Measurements from ENCODE around the gene OIT3. TPM values are rescaled to one million over a fixed set of nuclear protein-coding genes. Genes with fewer than 3 reads are reported as not detected.

Gene OIT3
- total RNA-seq, 5 donors from 2014 or later (not counting 1 experiment from before 2014, with no cell fraction given) = not detected

GRCh38 chr10:72928798-72929197, 35.3 kb downstream of the OIT3 start:
- CTCF ChIA-PET = no interaction called here
- Histone ChIP-seq H3K9me3 (no peaks in the 10 kb centered on the region), H3K4me3 (ENCODE audit: control insufficient read depth in 1 of 2, extremely low read depth in 1 of 2, low read length in 1 of 2) (no peak overlapping the region), H3K4me1 (ENCODE audit: control insufficient read depth in 1 of 2, extremely low read depth in 1 of 2, insufficient read depth in 2 of 2, low read length in 2 of 2) (no peaks in the 10 kb centered on the region), H3K27ac (ENCODE audit: low read length) (no peak overlapping the region), H3K36me3 (ENCODE audit: control insufficient read depth in 2 of 2, extremely low read depth in 1 of 2, insufficient read depth in 1 of 2, low read length in 1 of 2) (no peaks in the 10 kb centered on the region), H3K27me3 (replicated peaks in 1 of 2; ENCODE audit: control insufficient read depth in 2 of 2, extremely low read depth in 1 of 2, insufficient read depth in 2 of 2, low read length in 1 of 2) (peaks cover 0 to 6% of the 10 kb centered on the region in 2 experiments)
- Mint-ChIP-seq H3K27me3 (peaks cover 4 to 7% of the 10 kb centered on the region in 2 donors), H3K9me3 (no peaks in the 10 kb centered on the region), H3K4me1 (no peaks in the 10 kb centered on the region), H3K27ac (no peak overlapping the region), H3K4me3 (no peak overlapping the region), H3K36me3 (no peaks in the 10 kb centered on the region)
- POLR2A ChIA-PET = no interaction called here
- ATAC-seq (replicated peaks in 1 of 4) (no peak), DNase-seq (no peak)
- WGBS (ENCODE audit: insufficient coverage) = 100% methylated on average over 1 of the region's 5 CpGs

DNA sequence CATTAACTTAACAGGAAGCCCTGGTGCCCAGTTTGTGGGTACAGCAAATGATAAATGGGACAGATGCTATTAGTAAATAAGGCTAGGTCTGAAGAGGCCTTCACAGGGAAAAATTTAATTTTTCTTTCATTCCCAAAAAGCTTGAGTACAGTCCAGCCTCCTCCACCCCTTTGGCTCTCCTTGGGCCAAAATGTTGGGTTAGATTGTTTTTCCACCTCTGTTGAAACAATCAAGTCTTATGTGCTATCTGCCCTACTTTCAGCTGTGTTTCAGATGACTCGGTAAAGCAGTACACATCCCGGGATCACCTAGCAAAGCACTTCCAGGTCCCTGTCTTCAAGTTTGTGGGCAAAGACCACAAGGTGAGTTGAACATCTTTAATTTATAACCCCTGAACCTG, 36.7 kb downstream of the OIT3 start:
- DNase-seq (no peak), ATAC-seq (replicated peaks in 1 of 4) (no peak)
- POLR2A ChIA-PET = no interaction called here
- Mint-ChIP-seq H3K27me3 (peaks cover 0 to under 1% of the 10 kb centered on the region in 2 donors), H3K27ac (no peak overlapping the region), H3K9me3 (no peaks in the 10 kb centered on the region), H3K4me1 (no peaks in the 10 kb centered on the region), H3K4me3 (no peak overlapping the region), H3K36me3 (no peaks in the 10 kb centered on the region)
- 100% methylated on average over 1 of the region's 2 CpGs for WGBS (ENCODE audit: insufficient coverage)
- Histone ChIP-seq H3K9me3 (no peaks in the 10 kb centered on the region), H3K36me3 (ENCODE audit: control insufficient read depth in 2 of 2, extremely low read depth in 1 of 2, insufficient read depth in 1 of 2, low read length in 1 of 2) (no peaks in the 10 kb centered on the region), H3K4me3 (ENCODE audit: control insufficient read depth in 1 of 2, extremely low read depth in 1 of 2, low read length in 1 of 2) (no peak overlapping the region), H3K27ac (ENCODE audit: low read length) (no peak overlapping the region), H3K27me3 (replicated peaks in 1 of 2; ENCODE audit: control insufficient read depth in 2 of 2, extremely low read depth in 1 of 2, insufficient read depth in 2 of 2, low read length in 1 of 2) (no peaks in the 10 kb centered on the region), H3K4me1 (ENCODE audit: control insufficient read depth in 1 of 2, extremely low read depth in 1 of 2, insufficient read depth in 2 of 2, low read length in 2 of 2) (no peaks in the 10 kb centered on the region)
- CTCF ChIA-PET = no interaction called here

DNA sequence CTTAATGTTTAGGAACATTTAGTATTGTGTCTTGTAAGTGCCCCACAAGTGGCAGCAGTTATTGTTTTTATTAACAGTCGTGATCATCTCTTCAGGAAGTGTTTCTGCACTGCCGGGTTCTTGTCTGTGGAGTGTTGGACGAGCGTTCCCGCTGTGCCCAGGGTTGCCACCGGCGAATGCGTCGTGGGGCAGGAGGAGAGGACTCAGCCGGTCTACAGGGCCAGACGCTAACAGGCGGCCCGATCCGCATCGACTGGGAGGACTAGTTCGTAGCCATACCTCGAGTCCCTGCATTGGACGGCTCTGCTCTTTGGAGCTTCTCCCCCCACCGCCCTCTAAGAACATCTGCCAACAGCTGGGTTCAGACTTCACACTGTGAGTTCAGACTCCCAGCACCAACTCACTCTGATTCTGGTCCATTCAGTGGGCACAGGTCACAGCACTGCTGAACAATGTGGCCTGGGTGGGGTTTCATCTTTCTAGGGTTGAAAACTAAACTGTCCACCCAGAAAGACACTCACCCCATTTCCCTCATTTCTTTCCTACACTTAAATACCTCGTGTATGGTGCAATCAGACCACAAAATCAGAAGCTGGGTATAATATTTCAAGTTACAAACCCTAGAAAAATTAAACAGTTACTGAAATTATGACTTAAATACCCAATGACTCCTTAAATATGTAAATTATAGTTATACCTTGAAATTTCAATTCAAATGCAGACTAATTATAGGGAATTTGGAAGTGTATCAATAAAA, 38.9 kb downstream of the OIT3 start:
- Histone ChIP-seq H3K27ac (ENCODE audit: low read length) (no peak overlapping the region), H3K4me1 (ENCODE audit: control insufficient read depth in 1 of 2, extremely low read depth in 1 of 2, insufficient read depth in 2 of 2, low read length in 2 of 2) (no peaks in the 10 kb centered on the region), H3K4me3 (ENCODE audit: control insufficient read depth in 1 of 2, extremely low read depth in 1 of 2, low read length in 1 of 2) (no peak overlapping the region), H3K9me3 (no peaks in the 10 kb centered on the region), H3K36me3 (ENCODE audit: control insufficient read depth in 2 of 2, extremely low read depth in 1 of 2, insufficient read depth in 1 of 2, low read length in 1 of 2) (no peaks in the 10 kb centered on the region), H3K27me3 (replicated peaks in 1 of 2; ENCODE audit: control insufficient read depth in 2 of 2, extremely low read depth in 1 of 2, insufficient read depth in 2 of 2, low read length in 1 of 2) (no peaks in the 10 kb centered on the region)
- peaks cover 0 to 8% of the 10 kb centered on the region in 2 donors for H3K27me3 Mint-ChIP-seq
- no peak overlapping the region for H3K4me3 Mint-ChIP-seq
- DNase-seq = no peak
- ChIA-PET POLR2A (no interaction called here), CTCF (no interaction called here)
- no peak overlapping the region for H3K27ac Mint-ChIP-seq
- 96% methylated on average over 17 of the region's 20 CpGs for WGBS (ENCODE audit: insufficient coverage)
- H3K4me1 Mint-ChIP-seq = no peaks in the 10 kb centered on the region
- no peak for ATAC-seq (replicated peaks in 1 of 4)
- no peaks in the 10 kb centered on the region for H3K9me3 Mint-ChIP-seq
- no peaks in the 10 kb centered on the region for H3K36me3 Mint-ChIP-seq

GRCh38 chr10:72935361-72935760, 41.8 kb downstream of the OIT3 start:
- Mint-ChIP-seq H3K4me1 (no peaks in the 10 kb centered on the region), H3K4me3 (no peak overlapping the region), H3K27me3 (peaks cover 0 to 8% of the 10 kb centered on the region in 2 donors), H3K9me3 (no peaks in the 10 kb centered on the region), H3K36me3 (no peaks in the 10 kb centered on the region), H3K27ac (no peak overlapping the region)
- H3K27me3 ChIP-seq (replicated peaks in 1 of 2; ENCODE audit: control insufficient read depth in 2 of 2, extremely low read depth in 1 of 2, insufficient read depth in 2 of 2, low read length in 1 of 2) = no peaks in the 10 kb centered on the region
- no peaks in the 10 kb centered on the region for H3K36me3 ChIP-seq (ENCODE audit: control insufficient read depth in 2 of 2, extremely low read depth in 1 of 2, insufficient read depth in 1 of 2, low read length in 1 of 2)
- H3K4me3 ChIP-seq (ENCODE audit: control insufficient read depth in 1 of 2, extremely low read depth in 1 of 2, low read length in 1 of 2) = no peak overlapping the region
- CTCF ChIA-PET = no interaction called here
- no peaks in the 10 kb centered on the region for H3K9me3 ChIP-seq
- WGBS (ENCODE audit: insufficient coverage) = 100% methylated on average over 5 of the region's 6 CpGs
- ATAC-seq (replicated peaks in 1 of 4) = no peak
- no peaks in the 10 kb centered on the region for H3K4me1 ChIP-seq (ENCODE audit: control insufficient read depth in 1 of 2, extremely low read depth in 1 of 2, insufficient read depth in 2 of 2, low read length in 2 of 2)
- no peak for DNase-seq
- POLR2A ChIA-PET = no interaction called here
- no peak overlapping the region for H3K27ac ChIP-seq (ENCODE audit: low read length)

GRCh38 chr10:72943498-72944234, 50.1 kb downstream of the OIT3 start:
- DNase-seq = no peak
- Histone ChIP-seq H3K36me3 (ENCODE audit: control insufficient read depth in 2 of 2, extremely low read depth in 1 of 2, insufficient read depth in 1 of 2, low read length in 1 of 2) (no peaks in the 10 kb centered on the region), H3K9me3 (no peaks in the 10 kb centered on the region), H3K27me3 (replicated peaks in 1 of 2; ENCODE audit: control insufficient read depth in 2 of 2, extremely low read depth in 1 of 2, insufficient read depth in 2 of 2, low read length in 1 of 2) (peaks cover 0 to 10% of the 10 kb centered on the region in 2 experiments), H3K4me1 (ENCODE audit: control insufficient read depth in 1 of 2, extremely low read depth in 1 of 2, insufficient read depth in 2 of 2, low read length in 2 of 2) (peaks cover 0 to 5% of the 10 kb centered on the region in 2 experiments), H3K27ac (ENCODE audit: low read length) (no peak overlapping the region), H3K4me3 (ENCODE audit: control insufficient read depth in 1 of 2, extremely low read depth in 1 of 2, low read length in 1 of 2) (no peak overlapping the region)
- Mint-ChIP-seq H3K36me3 (no peaks in the 10 kb centered on the region), H3K4me3 (no peak overlapping the region), H3K27ac (no peak overlapping the region), H3K27me3 (peaks cover 19 to 23% of the 10 kb centered on the region in 2 donors), H3K9me3 (no peaks in the 10 kb centered on the region), H3K4me1 (peaks cover 8 to 12% (median 9%) of the 10 kb centered on the region in 3 donors)
- ATAC-seq (replicated peaks in 1 of 4) = no peak
- CTCF ChIA-PET = no interaction called here
- no CpG with 5 or more reads among the region's 2 CpGs for WGBS (ENCODE audit: insufficient coverage)
- POLR2A ChIA-PET = no interaction called here

DNA sequence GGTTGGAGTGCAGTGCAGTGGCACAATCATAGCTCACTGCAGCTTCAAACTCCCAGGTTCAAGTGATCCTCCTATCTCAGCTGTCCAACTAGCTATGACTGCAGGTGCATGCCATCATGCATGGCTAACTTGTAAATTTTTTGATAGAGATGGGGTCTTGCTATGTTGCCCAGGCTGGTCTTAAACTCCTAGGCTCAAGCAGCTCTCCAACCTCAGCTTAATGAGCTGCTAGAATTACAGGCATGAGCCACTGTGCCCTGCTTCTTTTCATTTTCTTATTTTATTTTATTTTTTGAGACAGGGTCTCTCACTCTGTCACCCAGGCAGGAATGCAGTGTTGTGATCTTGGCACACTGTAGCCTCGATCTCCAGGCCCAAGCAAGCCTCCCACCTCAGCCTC, 53.4 kb downstream of the OIT3 start:
- Histone ChIP-seq H3K9me3 (no peaks in the 10 kb centered on the region), H3K4me3 (ENCODE audit: control insufficient read depth in 1 of 2, extremely low read depth in 1 of 2, low read length in 1 of 2) (no peak overlapping the region), H3K27me3 (replicated peaks in 1 of 2; ENCODE audit: control insufficient read depth in 2 of 2, extremely low read depth in 1 of 2, insufficient read depth in 2 of 2, low read length in 1 of 2) (peaks cover 0 to 14% of the 10 kb centered on the region in 2 experiments), H3K27ac (ENCODE audit: low read length) (no peak overlapping the region), H3K36me3 (ENCODE audit: control insufficient read depth in 2 of 2, extremely low read depth in 1 of 2, insufficient read depth in 1 of 2, low read length in 1 of 2) (no peaks in the 10 kb centered on the region), H3K4me1 (ENCODE audit: control insufficient read depth in 1 of 2, extremely low read depth in 1 of 2, insufficient read depth in 2 of 2, low read length in 2 of 2) (peaks cover 0 to 4% of the 10 kb centered on the region in 2 experiments)
- Mint-ChIP-seq H3K9me3 (no peaks in the 10 kb centered on the region), H3K4me1 (peaks cover 0 to 4% (median 1%) of the 10 kb centered on the region in 3 donors), H3K27ac (no peak overlapping the region), H3K4me3 (no peak overlapping the region), H3K36me3 (no peaks in the 10 kb centered on the region), H3K27me3 (peaks cover 18 to 30% of the 10 kb centered on the region in 2 donors)
- WGBS (ENCODE audit: insufficient coverage) = no CpG with 5 or more reads among the region's 1 CpG
- ChIA-PET POLR2A (no interaction called here), CTCF (no interaction called here)
- ATAC-seq (replicated peaks in 1 of 4) (no peak), DNase-seq (no peak)

All from T-cell (primary cell).